Activated CD4-positive, alpha-beta T cell treated with anti-CD3 and anti-CD28 coated beads, Interleukin-2, amount 10 ng/mL, durations not matched to agents 24 days and 14 days (primary cell): ENCODE measurements around the gene PID1. TPM values are rescaled to one million over a fixed set of nuclear protein-coding genes. Genes with fewer than 3 reads are reported as not detected.

Source experiments
- DNase-seq: peaks from one replicate; pipeline ENCODE4 v3.0.0; 2022
- H3K27ac Mint-ChIP-seq: one replicate; pipeline ENCODE4 v1.8.0; 2022; ENCODE audit warnings: mild to moderate bottlenecking, mixed read lengths
- H3K27me3 Mint-ChIP-seq: one replicate; pipeline ENCODE4 v1.8.0; 2022; ENCODE audit warnings: mixed read lengths
- H3K36me3 Mint-ChIP-seq: one replicate; pipeline ENCODE4 v1.8.0; 2022; ENCODE audit warnings: low read depth, mild to moderate bottlenecking, mixed read lengths
- H3K4me1 Mint-ChIP-seq: one replicate; pipeline ENCODE4 v1.8.0; 2021; ENCODE audit warnings: mixed read lengths
- H3K4me3 Mint-ChIP-seq: one replicate; pipeline ENCODE4 v1.8.0; 2022; ENCODE audit warnings: mild to moderate bottlenecking, moderate library complexity, mixed read lengths
- H3K9me3 Mint-ChIP-seq: one replicate; pipeline ENCODE4 v1.8.0; 2021; ENCODE audit warnings: mixed read lengths
- intact Hi-C: fragments of 100-400 bp; cut with micrococcal nuclease; formaldehyde crosslinking; loops from one replicate; pipeline ENCODE4 v1.15.1; 2023
- total RNA-seq: library from RNA; stranded (reverse); gene quantifications from 2 replicates; pipeline ENCODE4 v1.2.3, GENCODE V29; 2022

PID1 gene
- total RNA-seq, 1 donor from 2014 or later: not detected

DNA sequence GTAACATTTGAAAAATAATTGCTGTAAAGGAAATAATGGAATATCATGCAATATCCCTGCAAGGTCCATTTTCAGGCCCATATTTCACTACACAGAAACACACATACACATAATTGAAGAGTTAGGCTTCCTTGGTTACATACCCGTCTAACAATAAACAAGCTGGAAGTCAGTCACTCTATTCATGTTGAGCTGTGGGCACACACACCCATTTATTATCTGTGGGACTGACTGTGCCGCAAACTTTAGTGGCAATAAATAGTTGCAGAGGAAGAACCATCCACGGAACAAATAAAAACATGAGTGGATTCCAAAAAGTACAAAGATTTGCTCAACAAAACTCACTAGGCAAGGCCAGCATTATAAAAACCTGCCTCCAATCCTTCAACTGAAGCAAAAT is 24.8 kb downstream of the PID1 start:
- Mint-ChIP-seq H3K36me3 (no peaks in the 10 kb centered on the region), H3K9me3 (peaks cover 4% of the 10 kb centered on the region), H3K4me3 (no peak overlapping the region), H3K27me3 (no peaks in the 10 kb centered on the region), H3K4me1 (no peaks in the 10 kb centered on the region), H3K27ac (no peak overlapping the region)
- no peak for DNase-seq
- intact Hi-C loops: no loop called here

DNA sequence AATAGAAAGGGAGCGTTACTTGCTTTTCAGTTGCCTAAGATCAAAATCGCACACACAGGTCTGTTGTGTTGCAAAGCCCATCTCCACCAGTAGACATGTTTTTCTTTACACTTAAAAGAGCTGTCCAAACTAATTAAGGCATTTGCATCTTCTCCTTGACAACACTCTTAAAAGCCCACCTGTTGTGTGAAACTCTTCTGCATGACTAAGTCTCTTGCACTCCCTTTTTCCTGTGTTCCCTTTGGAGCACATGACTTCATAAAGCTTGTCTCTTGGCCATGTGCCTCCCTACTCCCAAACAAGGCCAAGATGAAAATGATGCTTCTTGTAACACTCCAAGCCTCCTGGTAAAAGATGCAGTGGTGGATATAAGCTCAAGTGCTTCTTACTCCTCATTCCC is 26.1 kb downstream of the PID1 start:
- DNase-seq: no peak
- Mint-ChIP-seq H3K4me3 (no peak overlapping the region), H3K27ac (no peak overlapping the region), H3K4me1 (no peaks in the 10 kb centered on the region), H3K9me3 (peaks cover 4% of the 10 kb centered on the region), H3K36me3 (no peaks in the 10 kb centered on the region), H3K27me3 (no peaks in the 10 kb centered on the region)
- intact Hi-C loops: no loop called here

DNA sequence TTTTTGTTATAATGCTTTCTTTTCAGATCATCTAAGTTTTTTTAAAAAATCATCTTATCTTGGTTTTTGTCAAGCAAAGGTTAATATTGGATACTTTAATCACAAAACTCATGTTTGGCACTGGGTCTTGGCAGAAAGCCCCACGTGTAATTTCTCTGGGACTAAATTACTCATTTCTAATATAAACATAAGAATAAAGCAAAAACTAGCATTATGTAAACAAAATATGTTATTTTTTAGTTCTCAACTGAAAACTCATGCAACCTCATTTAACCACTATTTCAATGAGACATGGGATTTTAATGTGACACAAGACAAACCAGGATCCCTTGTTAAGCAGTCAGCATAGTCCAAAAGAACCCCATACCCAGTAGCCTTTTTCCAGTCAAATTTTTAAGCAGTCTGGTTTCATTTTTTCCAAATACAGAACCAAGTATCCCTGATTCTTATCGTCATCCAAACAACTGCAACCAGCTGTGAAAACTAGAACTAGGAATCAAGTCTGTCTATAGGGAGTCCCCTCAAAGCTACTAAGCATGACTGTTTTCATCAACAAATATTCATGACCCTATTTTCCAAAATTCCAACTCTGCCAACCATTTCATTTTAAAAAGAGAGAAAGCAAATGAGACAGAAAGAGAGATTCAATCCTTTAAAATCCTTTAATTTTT is 27.1 kb downstream of the PID1 start:
- Mint-ChIP-seq H3K4me1 (no peaks in the 10 kb centered on the region), H3K9me3 (peaks cover 4% of the 10 kb centered on the region), H3K27me3 (no peaks in the 10 kb centered on the region), H3K36me3 (no peaks in the 10 kb centered on the region), H3K4me3 (no peak overlapping the region), H3K27ac (no peak overlapping the region)
- intact Hi-C loops: no loop called here
- DNase-seq: no peak

DNA sequence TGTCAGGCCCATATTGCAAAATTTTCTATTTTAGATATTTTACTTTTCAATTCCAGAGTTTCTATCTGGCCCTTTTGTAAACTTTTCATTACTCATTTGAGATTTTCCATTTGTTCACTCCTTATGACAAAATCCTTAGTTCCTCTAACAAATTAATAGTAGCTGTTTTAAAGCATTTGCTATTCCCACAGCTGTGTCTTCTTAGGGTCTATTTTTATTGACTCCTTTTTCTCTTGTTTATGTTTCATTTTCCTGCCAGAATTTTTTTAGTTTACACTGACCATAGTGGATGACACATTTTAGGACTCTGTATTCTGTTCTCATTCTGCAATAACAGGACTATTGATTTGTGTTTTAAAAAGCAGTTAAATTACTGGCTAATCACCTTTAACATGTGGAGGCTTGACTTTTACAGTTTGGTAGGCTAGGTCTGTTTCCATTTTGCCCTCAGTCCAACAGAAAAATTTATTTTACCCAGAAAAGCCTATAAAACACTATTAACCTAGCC is 30.0 kb downstream of the PID1 start:
- no peaks in the 10 kb centered on the region for H3K36me3 Mint-ChIP-seq
- no peak overlapping the region for H3K27ac Mint-ChIP-seq
- H3K9me3 Mint-ChIP-seq: peaks cover 4% of the 10 kb centered on the region
- intact Hi-C loops: no loop called here
- DNase-seq: no peak
- no peaks in the 10 kb centered on the region for H3K4me1 Mint-ChIP-seq
- no peak overlapping the region for H3K4me3 Mint-ChIP-seq
- no peaks in the 10 kb centered on the region for H3K27me3 Mint-ChIP-seq

DNA sequence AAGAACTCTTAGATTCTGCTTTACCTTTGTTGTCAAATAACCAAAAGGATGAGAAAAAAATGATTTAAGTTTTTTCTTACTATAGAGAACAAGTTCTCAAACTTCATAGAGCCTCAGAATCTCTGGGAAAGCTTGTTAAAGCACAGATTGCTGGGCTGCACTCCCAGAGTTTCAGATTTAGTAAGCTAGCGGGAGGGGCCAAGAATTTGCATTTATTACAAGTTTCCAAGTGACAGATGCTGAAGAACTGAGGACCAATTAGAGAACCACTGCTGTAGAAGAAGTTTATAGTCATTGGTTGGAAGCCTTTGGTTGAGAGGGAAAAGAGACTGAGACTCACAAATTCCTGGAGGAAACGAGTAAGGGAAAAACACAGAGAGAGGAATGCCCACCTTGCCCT is 32.1 kb downstream of the PID1 start:
- Mint-ChIP-seq H3K36me3 (no peaks in the 10 kb centered on the region), H3K4me3 (no peak overlapping the region), H3K27ac (no peak overlapping the region), H3K9me3 (peaks cover 4% of the 10 kb centered on the region), H3K27me3 (no peaks in the 10 kb centered on the region), H3K4me1 (no peaks in the 10 kb centered on the region)
- intact Hi-C loops: no loop called here
- no peak for DNase-seq

DNA sequence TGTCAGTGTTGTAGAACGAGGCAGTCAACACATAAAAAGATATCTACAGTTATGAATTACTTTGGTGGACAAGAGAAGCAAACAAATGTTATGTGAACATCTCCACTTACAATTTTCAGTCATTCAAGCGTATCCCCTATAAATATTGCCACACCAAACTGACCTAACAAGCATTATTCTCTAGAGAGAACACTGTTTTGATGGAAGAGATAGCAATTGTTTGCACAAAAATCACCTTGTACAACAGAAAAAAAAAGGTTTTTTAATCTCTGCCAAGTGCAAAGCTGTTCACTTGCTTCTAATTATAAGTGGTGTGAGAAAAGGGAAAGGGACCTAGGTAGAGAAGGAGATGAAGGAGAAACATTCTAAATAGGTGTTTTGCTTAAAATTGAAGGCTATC is 33.8 kb downstream of the PID1 start:
- DNase-seq: no peak
- H3K27ac Mint-ChIP-seq: no peak overlapping the region
- H3K36me3 Mint-ChIP-seq: no peaks in the 10 kb centered on the region
- no peak overlapping the region for H3K4me3 Mint-ChIP-seq
- intact Hi-C loops: no loop called here
- H3K27me3 Mint-ChIP-seq: no peaks in the 10 kb centered on the region
- peaks cover 4% of the 10 kb centered on the region for H3K9me3 Mint-ChIP-seq
- H3K4me1 Mint-ChIP-seq: no peaks in the 10 kb centered on the region

DNA sequence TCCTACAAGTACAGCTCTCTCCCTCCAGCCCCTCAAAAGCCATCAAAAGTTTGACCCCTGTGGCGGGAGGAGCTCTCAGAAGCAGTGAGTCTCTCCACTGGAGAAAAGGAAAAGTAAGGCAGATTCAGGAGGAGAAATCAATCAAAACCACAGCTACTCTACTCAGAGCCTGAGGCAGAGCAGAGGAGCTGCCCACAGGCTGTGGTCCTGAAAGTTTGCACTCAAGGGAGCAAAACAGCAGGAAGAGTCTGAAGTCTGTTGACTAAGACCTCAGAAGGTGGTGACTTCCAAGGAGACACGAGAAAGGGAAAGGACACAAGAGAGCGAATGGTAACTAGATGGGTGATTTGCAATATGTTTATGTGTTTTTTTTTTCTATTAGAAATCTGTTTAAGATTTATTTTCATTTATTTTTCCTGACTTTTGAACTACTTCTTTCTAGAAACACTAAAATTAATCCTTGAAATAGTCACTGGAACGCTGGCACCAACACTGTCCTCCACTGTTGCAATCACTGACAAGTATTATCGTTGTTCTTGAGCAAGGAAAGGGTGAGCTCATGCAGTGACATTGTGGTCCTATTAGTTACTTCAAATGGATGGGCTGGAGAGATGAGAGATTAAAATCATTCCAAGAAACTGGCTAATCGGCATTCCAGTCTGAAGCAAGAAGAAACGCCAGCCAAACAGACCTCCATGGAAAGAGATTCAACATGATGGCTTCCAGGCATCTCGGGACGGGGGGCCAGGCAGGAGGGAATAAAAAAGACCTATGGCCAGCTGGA is 35.8 kb downstream of the PID1 start:
- H3K9me3 Mint-ChIP-seq: no peaks in the 10 kb centered on the region
- no peak overlapping the region for H3K27ac Mint-ChIP-seq
- intact Hi-C loops: no loop called here
- H3K4me3 Mint-ChIP-seq: no peak overlapping the region
- no peaks in the 10 kb centered on the region for H3K4me1 Mint-ChIP-seq
- H3K27me3 Mint-ChIP-seq: no peaks in the 10 kb centered on the region
- H3K36me3 Mint-ChIP-seq: no peaks in the 10 kb centered on the region
- DNase-seq: no peak

DNA sequence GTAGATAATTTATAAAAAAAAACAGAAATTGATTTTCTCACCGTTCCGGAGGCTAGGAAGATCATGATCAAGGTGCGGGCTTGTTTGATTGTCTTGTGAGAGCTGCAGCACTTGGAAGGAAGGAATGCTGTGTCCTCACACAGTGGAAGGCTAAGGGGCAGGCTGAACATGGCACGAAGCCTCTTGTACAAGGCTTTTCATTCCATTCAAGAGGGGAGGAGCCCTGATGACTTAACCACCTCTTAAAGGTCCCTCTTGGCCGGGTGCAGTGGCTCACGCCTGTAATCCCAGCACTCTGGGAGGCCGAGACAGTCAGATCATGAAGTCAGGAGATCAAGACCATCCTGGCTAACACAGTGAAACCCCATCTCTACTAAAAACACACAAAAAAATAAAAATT is 39.2 kb downstream of the PID1 start:
- Mint-ChIP-seq H3K4me3 (no peak overlapping the region), H3K27me3 (no peaks in the 10 kb centered on the region), H3K9me3 (no peaks in the 10 kb centered on the region), H3K36me3 (no peaks in the 10 kb centered on the region), H3K27ac (no peak overlapping the region), H3K4me1 (no peaks in the 10 kb centered on the region)
- DNase-seq: no peak
- intact Hi-C loops: no loop called here

DNA sequence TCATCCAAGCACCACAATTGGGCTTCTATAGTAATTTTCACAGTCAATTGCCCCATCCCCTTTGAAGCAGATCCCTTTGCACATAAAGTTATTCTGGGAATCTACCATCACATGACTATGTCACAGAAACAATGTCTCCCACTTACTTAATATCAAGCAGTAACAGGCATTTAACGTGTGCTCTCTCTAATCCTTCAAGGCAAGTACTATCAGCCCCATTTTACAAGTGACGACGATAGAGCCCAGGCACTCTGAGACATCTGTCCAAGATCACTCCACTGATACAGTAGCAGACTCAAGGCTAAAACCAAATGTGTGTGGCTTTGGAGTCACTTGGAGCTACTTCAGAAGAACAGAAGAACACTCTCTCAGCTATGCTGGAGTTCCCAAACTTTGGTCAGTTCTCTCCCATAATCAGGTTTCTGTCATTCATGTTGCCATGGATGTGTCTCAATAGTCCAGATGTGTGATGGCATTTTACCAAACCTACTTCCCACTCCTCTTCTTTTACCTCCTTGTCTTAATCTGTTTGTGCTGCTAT is 39.7 kb downstream of the PID1 start:
- H3K27ac Mint-ChIP-seq: no peak overlapping the region
- DNase-seq: no peak
- H3K9me3 Mint-ChIP-seq: no peaks in the 10 kb centered on the region
- no peaks in the 10 kb centered on the region for H3K27me3 Mint-ChIP-seq
- no peaks in the 10 kb centered on the region for H3K36me3 Mint-ChIP-seq
- no peak overlapping the region for H3K4me3 Mint-ChIP-seq
- intact Hi-C loops: no loop called here
- H3K4me1 Mint-ChIP-seq: no peaks in the 10 kb centered on the region

DNA sequence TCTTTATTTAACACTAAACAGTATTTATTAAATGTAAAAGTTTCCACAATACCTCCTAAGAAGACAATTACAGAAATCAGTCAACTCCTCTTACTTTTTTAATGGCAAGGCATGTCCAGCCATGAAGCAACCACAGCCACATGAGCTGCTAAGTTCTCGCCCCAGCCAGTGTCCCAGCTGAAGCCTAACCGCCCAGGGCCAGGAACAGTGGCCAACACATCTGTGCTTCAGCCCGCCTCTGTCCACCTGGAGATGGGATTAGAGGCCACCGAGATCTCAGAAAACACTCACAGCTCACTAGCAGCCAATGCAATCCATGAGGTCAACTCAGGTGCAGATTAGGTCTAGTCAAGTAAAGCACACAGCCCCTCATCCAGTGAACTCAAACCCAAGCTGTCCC is 40.2 kb downstream of the PID1 start:
- intact Hi-C loops: no loop called here
- DNase-seq: no peak
- Mint-ChIP-seq H3K27ac (no peak overlapping the region), H3K4me3 (no peak overlapping the region), H3K9me3 (no peaks in the 10 kb centered on the region), H3K36me3 (no peaks in the 10 kb centered on the region), H3K27me3 (no peaks in the 10 kb centered on the region), H3K4me1 (no peaks in the 10 kb centered on the region)

DNA sequence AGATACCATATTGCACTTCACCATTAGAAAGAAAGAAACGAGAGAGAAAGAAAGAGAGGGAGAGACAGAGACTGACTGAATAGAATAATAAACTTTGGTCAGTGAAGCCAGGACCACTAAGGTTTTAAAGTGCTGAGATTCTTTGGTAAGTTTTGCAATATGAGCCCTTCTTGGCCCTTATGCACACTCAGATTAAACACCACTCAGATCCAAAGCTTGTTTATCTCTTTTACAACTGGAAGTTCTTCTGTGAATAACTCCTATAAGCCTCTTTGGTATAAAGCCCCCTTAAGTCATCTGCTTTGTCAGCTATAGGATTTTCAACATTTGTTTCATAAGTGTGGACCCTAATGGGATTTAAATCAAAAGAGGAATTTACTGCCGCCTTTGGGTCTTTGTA is 40.8 kb downstream of the PID1 start:
- Mint-ChIP-seq H3K36me3 (no peaks in the 10 kb centered on the region), H3K27ac (no peak overlapping the region), H3K4me3 (no peak overlapping the region), H3K9me3 (no peaks in the 10 kb centered on the region), H3K27me3 (no peaks in the 10 kb centered on the region), H3K4me1 (no peaks in the 10 kb centered on the region)
- no peak for DNase-seq
- intact Hi-C loops: no loop called here

DNA sequence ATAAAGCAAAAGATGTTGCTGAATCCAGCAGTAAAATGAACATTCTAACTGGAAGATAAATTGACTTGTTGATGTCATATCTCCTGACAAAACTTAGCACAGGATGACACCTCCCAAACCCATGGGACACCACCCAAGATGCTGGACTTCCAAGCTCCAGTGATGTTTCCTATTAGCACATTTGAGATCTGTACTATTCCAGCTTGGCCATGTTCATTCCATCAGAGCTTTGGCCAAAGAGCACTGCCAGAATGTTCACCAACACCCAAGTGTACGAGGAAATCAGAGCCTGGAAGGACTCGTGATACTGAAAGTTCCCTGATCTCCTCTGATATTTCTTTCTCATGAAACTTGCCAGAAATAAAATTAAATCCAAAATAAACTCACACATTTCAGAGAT is 44.7 kb downstream of the PID1 start:
- no peak for DNase-seq
- no peak overlapping the region for H3K4me3 Mint-ChIP-seq
- intact Hi-C loops: no loop called here
- H3K4me1 Mint-ChIP-seq: no peaks in the 10 kb centered on the region
- no peaks in the 10 kb centered on the region for H3K36me3 Mint-ChIP-seq
- H3K27ac Mint-ChIP-seq: no peak overlapping the region
- no peaks in the 10 kb centered on the region for H3K27me3 Mint-ChIP-seq
- no peaks in the 10 kb centered on the region for H3K9me3 Mint-ChIP-seq

DNA sequence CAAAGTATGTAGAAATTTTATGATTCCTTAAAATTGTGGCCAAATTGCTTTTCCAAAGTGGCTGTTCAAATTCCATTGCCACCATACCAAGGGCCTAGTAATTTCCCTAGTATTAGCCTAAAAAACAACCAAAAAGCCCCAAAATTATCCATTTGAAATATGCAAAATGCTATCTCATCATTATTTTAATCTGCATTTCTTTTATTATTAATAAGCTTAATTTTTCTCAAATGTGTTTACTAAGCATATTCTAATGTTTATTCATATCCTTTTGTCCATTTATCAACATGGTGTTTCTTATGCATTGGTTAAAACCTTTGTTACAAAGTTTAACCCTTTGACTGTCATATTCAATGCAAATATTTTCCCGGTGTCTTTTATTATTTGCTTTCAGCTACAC is 48.0 kb downstream of the PID1 start:
- Mint-ChIP-seq H3K27ac (no peak overlapping the region), H3K36me3 (no peaks in the 10 kb centered on the region), H3K4me3 (no peak overlapping the region), H3K27me3 (no peaks in the 10 kb centered on the region), H3K9me3 (no peaks in the 10 kb centered on the region), H3K4me1 (no peaks in the 10 kb centered on the region)
- intact Hi-C loops: no loop called here
- no peak for DNase-seq

DNA sequence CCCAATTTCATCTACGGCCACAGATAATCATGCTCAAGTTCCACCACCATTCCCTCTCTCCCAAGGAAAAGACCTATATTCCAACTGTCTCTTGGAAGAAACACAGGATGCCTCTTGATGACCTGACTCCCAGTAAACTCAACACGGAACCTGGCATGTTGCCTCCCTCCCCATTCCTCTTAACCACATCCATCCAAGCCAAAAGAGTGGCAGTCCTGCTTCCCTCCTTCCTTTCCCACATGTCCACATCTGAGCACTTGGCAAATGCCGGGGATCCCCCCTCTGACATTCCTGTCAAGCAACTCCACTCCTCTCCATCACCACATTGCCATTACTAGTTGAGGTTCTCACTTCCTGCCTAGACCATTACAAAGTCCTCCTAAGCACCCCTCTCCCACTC is 49.4 kb downstream of the PID1 start:
- DNase-seq: no peak
- H3K27me3 Mint-ChIP-seq: no peaks in the 10 kb centered on the region
- no peak overlapping the region for H3K4me3 Mint-ChIP-seq
- intact Hi-C loops: no loop called here
- no peaks in the 10 kb centered on the region for H3K9me3 Mint-ChIP-seq
- H3K27ac Mint-ChIP-seq: no peak overlapping the region
- H3K4me1 Mint-ChIP-seq: no peaks in the 10 kb centered on the region
- no peaks in the 10 kb centered on the region for H3K36me3 Mint-ChIP-seq
